IMR-90 (cell line): ENCODE results near the gene RAB27B. TPM values are rescaled to one million over a fixed set of nuclear protein-coding genes. Genes with fewer than 3 reads are reported as not detected.
A peak's percentile ranks its signal among the peaks of the same experiment; 100 is the strongest.

Experiments used
- ATAC-seq: fragments of 200-7000 bp; cut with Tn5 transposase; 2 replicates; pipeline ENCODE4 v1.9.1; 2020; ENCODE audit warnings: low read depth, mild to moderate bottlenecking, moderate library complexity
- BruUV-seq: library from RNA; stranded (reverse); fragments of 400-500 nt; replicated peaks from 2 replicates; lab custom pipeline; 2021; lab: Mats Ljungman, UMichigan
- CTCF ChIA-PET: fragments of 300-600 bp; formaldehyde crosslinking; extraction: SDS; loops from one replicate; lab custom pipeline; 2021; ENCODE audit warnings: antibody characterized with exemption; lab: Yijun Ruan, JAX
- POLR2A ChIA-PET: fragments of 300-600 bp; sonication (Branson Sonifier 250); formaldehyde crosslinking; loops from one replicate; lab custom pipeline; 2022; ENCODE audit warnings: antibody characterized with exemption; ENCODE audit not compliant: unreplicated experiment; lab: Charles Lee
- DNase-seq: peaks from one replicate; pipeline ENCODE4 v3.0.0; 2013
- H2AFZ ChIP-seq: replicated peaks from 2 replicates; pipeline ENCODE3; 2013; ENCODE audit warnings: low read length, mild to moderate bottlenecking; ENCODE audit not compliant: poor library complexity
- H2AK5ac ChIP-seq: 2 replicates; pipeline ENCODE4 v1.6.1; 2013; ENCODE audit warnings: low read depth, low read length, inconsistent platforms
- H2AK9ac ChIP-seq: replicated peaks from 2 replicates; pipeline ENCODE3; 2013; ENCODE audit warnings: mild to moderate bottlenecking, low read depth, low read length, moderate library complexity; ENCODE audit not compliant: poor library complexity
- H2BK120ac ChIP-seq: 2 replicates; pipeline ENCODE4 v1.6.1; 2013; ENCODE audit warnings: low read depth, low read length, inconsistent platforms
- H2BK15ac ChIP-seq: 3 replicates; pipeline ENCODE4 v1.6.1; 2013; ENCODE audit warnings: low read depth, low read length, inconsistent platforms
- H2BK20ac ChIP-seq: 2 replicates; pipeline ENCODE4 v1.6.1; 2013; ENCODE audit warnings: low read depth, mild to moderate bottlenecking, inconsistent platforms, low read length, moderate library complexity
- H2BK5ac ChIP-seq: 2 replicates; pipeline ENCODE4 v1.6.1; 2013; ENCODE audit warnings: mild to moderate bottlenecking, low read depth, low read length, inconsistent platforms; ENCODE audit not compliant: poor library complexity, severe bottlenecking
- H3K14ac ChIP-seq: replicated peaks from 2 replicates; pipeline ENCODE4 v1.6.1; 2013; ENCODE audit warnings: low read depth, low read length, inconsistent platforms
- H3K18ac ChIP-seq: 2 replicates; pipeline ENCODE4 v1.6.1; 2013; ENCODE audit warnings: low read depth, low read length, control low read depth
- H3K23ac ChIP-seq: 2 replicates; pipeline ENCODE4 v1.6.1; 2013; ENCODE audit warnings: low read depth, low read length, inconsistent platforms
- H3K27ac ChIP-seq: 2 replicates; pipeline ENCODE4 v1.5.1; 2013; ENCODE audit warnings: mild to moderate bottlenecking, control low read depth, low read length; ENCODE audit not compliant: insufficient read depth
- H3K27me3 ChIP-seq: 2 replicates; pipeline ENCODE4 v1.6.1; 2013; ENCODE audit warnings: low read length; ENCODE audit not compliant: control insufficient read depth, insufficient read depth
- H3K36me3 ChIP-seq: 2 replicates; pipeline ENCODE4 v1.6.1; 2013; ENCODE audit warnings: low read length, mixed read lengths; ENCODE audit not compliant: control insufficient read depth, insufficient read depth
- H3K4ac ChIP-seq: 2 replicates; pipeline ENCODE4 v1.6.1; 2013; ENCODE audit warnings: low read depth, low read length, inconsistent platforms
- H3K4me1 ChIP-seq: 2 replicates; pipeline ENCODE4 v1.6.1; 2013; ENCODE audit warnings: low read length, mixed read lengths; ENCODE audit not compliant: control insufficient read depth, insufficient read depth
- H3K4me2 ChIP-seq: 2 replicates; pipeline ENCODE4 v1.6.1; 2013; ENCODE audit warnings: low read depth, mild to moderate bottlenecking, control low read depth, low read length, moderate library complexity
- H3K4me3 ChIP-seq: 2 replicates; pipeline ENCODE4 v1.5.1; 2013; ENCODE audit warnings: low read depth, mild to moderate bottlenecking, control low read depth, low read length, moderate library complexity; ENCODE audit not compliant: insufficient read depth
- H3K56ac ChIP-seq: 2 replicates; pipeline ENCODE4 v1.6.1; 2013; ENCODE audit warnings: low read length, inconsistent platforms; ENCODE audit not compliant: insufficient read depth; ENCODE audit errors: extremely low read depth
- H3K79me1 ChIP-seq, 2 experiments: 2 replicates each; pipeline ENCODE4 v1.6.1; 2013; ENCODE audit warnings: low read length in 2 of 2, inconsistent platforms in 1 of 2, low read depth in 1 of 2
- H3K9ac ChIP-seq: 2 replicates; pipeline ENCODE4 v1.6.1; 2013; ENCODE audit warnings: low read depth, low read length, control low read depth
- H3K9me1 ChIP-seq: 2 replicates; pipeline ENCODE4 v1.6.1; 2013; ENCODE audit warnings: low read length, inconsistent platforms; ENCODE audit not compliant: insufficient read depth
- H3K9me3 ChIP-seq: 2 replicates; pipeline ENCODE4 v1.6.1; 2013; ENCODE audit warnings: low read length; ENCODE audit not compliant: control insufficient read depth, insufficient read depth
- H4K20me1 ChIP-seq: 2 replicates; pipeline ENCODE4 v1.6.1; 2013; ENCODE audit warnings: low read length, inconsistent platforms; ENCODE audit not compliant: insufficient read depth
- H4K5ac ChIP-seq: 2 replicates; pipeline ENCODE4 v1.6.1; 2013; ENCODE audit warnings: mild to moderate bottlenecking, low read depth, low read length, control low read depth
- H4K8ac ChIP-seq, 2 experiments: 2 replicates each; pipeline ENCODE4 v1.6.1; 2013; ENCODE audit warnings: low read depth in 2 of 2, low read length in 2 of 2, control low read depth in 1 of 2, inconsistent platforms in 1 of 2
- H4K91ac ChIP-seq: 2 replicates; pipeline ENCODE4 v1.6.1; 2013; ENCODE audit warnings: low read depth, low read length, inconsistent platforms; ENCODE audit not compliant: insufficient read depth
- BHLHE40 ChIP-seq: fragments of 150-350 bp; IDR thresholded peaks from 2 replicates; pipeline ENCODE4 v1.6.1; 2016; ENCODE audit warnings: mild to moderate bottlenecking, low read depth, low read length
- CEBPB ChIP-seq: IDR thresholded peaks from 2 replicates; pipeline ENCODE4 v1.6.1; 2012; ENCODE audit warnings: low read depth, low read length, improper control_type of control experiment
- CHD1 ChIP-seq: IDR thresholded peaks from 2 replicates; pipeline ENCODE4 v1.6.1; 2012; ENCODE audit warnings: low read depth, low read length, improper control_type of control experiment
- FOS ChIP-seq: fragments of 150-350 bp; IDR thresholded peaks from 2 replicates; pipeline ENCODE4 v1.6.1; 2016; ENCODE audit warnings: low read depth, low read length
- MAFK ChIP-seq: IDR thresholded peaks from 2 replicates; pipeline ENCODE4 v1.6.1; 2012; ENCODE audit warnings: low read depth, low read length, improper control_type of control experiment
- MAZ ChIP-seq: IDR thresholded peaks from 2 replicates; pipeline ENCODE4 v1.6.1; 2012; ENCODE audit warnings: low read depth, mild to moderate bottlenecking, low read length, improper control_type of control experiment, moderate library complexity, borderline replicate concordance
- MXI1 ChIP-seq: IDR thresholded peaks from 2 replicates; pipeline ENCODE4 v1.6.1; 2012; ENCODE audit warnings: low read depth, mild to moderate bottlenecking, low read length, moderate library complexity, borderline replicate concordance
- NFE2L2 ChIP-seq: fragments of 150-350 bp; IDR thresholded peaks from 2 replicates; pipeline ENCODE4 v1.6.1; 2016; ENCODE audit warnings: low read depth, mild to moderate bottlenecking, low read length
- POLR2A ChIP-seq: IDR thresholded peaks from 2 replicates; pipeline ENCODE4 v1.6.1; 2012; ENCODE audit warnings: mild to moderate bottlenecking, low read depth, low read length
- RAD21 ChIP-seq: IDR thresholded peaks from 2 replicates; pipeline ENCODE4 v1.6.1; 2012; ENCODE audit warnings: low read length, improper control_type of control experiment
- RCOR1 ChIP-seq: IDR thresholded peaks from 2 replicates; pipeline ENCODE4 v1.6.1; 2012; ENCODE audit warnings: mild to moderate bottlenecking, low read length, improper control_type of control experiment; ENCODE audit not compliant: insufficient replicate concordance
- RFX5 ChIP-seq: IDR thresholded peaks from 2 replicates; pipeline ENCODE4 v1.8.0; 2012; ENCODE audit warnings: low read depth, mild to moderate bottlenecking, low read length, moderate library complexity
- SMC3 ChIP-seq: fragments of 150-350 bp; IDR thresholded peaks from 2 replicates; pipeline ENCODE4 v1.6.1; 2016; ENCODE audit warnings: low read depth, mild to moderate bottlenecking, antibody characterized with exemption, low read length, moderate library complexity
- WGBS, 2 experiments: methylation state at CpG; one replicate each; pipeline versions ENCODE4 v1.1.5 to v1.1.7; 2013; ENCODE audit warnings: missing lambda C conversion rate in 2 of 2; ENCODE audit not compliant: insufficient read length in 1 of 2; ENCODE audit errors: extremely low coverage in 2 of 2; 5-methylcytosine and 5-hydroxymethylcytosine counted together
- dilution Hi-C: fragments of 300-500 bp; cut with HindIII; formaldehyde crosslinking; loops from one replicate; pipeline ENCODE4 v1.14.3; 2018; ENCODE audit warnings: low sequenced_read_pairs; ENCODE audit not compliant: unreplicated experiment
- in situ Hi-C: fragments of 300-500 bp; cut with MboI; formaldehyde crosslinking; loops from 3 replicates; pipeline ENCODE4 v1.14.3; 2019; ENCODE audit warnings: low sequenced_read_pairs, inconsistent platforms, mixed read lengths
- intact Hi-C: fragments of 100-400 bp; cut with micrococcal nuclease; formaldehyde crosslinking; loops from 2 replicates; pipeline ENCODE4 v1.10.0; 2022
- polyA plus RNA-seq, 3 experiments: library from polyadenylated mRNA; depleted of rRNA; stranded (reverse); fragments of >200 nt; gene quantifications; 2 replicates each; pipeline ENCODE4 v1.2.3, GENCODE V29; 2012; ENCODE audit warnings: low replicate concordance in 1 of 3
- total RNA-seq: library from RNA; depleted of rRNA; stranded (reverse); fragments of >200 nt; gene quantifications from 2 replicates; pipeline ENCODE4 v1.2.3, GENCODE V29; 2012
- TF ChIP-seq, protein P1 (sequence below): conservative IDR thresholded peaks from 2 replicates; pipeline ENCODE4 v1.5.1; 2012; ENCODE audit warnings: mild to moderate bottlenecking, low read depth, low read length, improper control_type of control experiment
- TF ChIP-seq, protein P2 (sequence below): fragments of 150-350 bp; IDR thresholded peaks from 2 replicates; pipeline ENCODE4 v1.6.1; 2016; ENCODE audit warnings: low read depth, mild to moderate bottlenecking, low read length, moderate library complexity, borderline replicate concordance
- TF ChIP-seq, protein P3 (sequence below): fragments of 150-350 bp; IDR thresholded peaks from 2 replicates; pipeline ENCODE4 v1.6.1; 2017; ENCODE audit warnings: mild to moderate bottlenecking, antibody characterized with exemption, low read length, low read depth

RAB27B gene
- total and polyA plus RNA-seq, 2 of the 4 experiments (the other 2 are of a cell fraction), result 0.24 to 1.3 TPM

DNA sequence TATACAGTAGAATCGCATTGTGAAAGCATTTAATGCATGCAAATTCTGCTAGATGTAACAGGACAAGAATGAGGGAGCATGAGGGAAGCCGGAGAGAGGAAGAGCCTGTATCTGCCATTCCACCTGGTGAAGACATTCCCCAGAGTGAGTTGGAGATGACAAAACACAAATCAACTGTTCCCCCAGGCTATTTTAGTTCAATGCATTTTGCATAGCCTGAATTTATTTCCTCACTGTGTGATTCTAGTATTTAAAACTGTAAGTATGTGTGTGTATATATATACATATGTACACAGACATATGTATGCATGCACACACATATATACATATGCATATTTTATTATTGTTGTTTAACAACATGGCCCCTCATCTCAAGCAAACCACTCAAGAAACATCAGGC, 76.3 kb downstream of the RAB27B start:
- Histone ChIP-seq H2BK120ac (no peak overlapping the region), H3K4me1 (peaks cover 4% of the 10 kb centered on the region; the same call in 1 of the 2 replicates), H2BK5ac (no peak overlapping the region), H2AFZ (no peak overlapping the region), H2AK5ac (no peak overlapping the region), H4K20me1 (no peaks in the 10 kb centered on the region), H3K18ac (no peak overlapping the region), H3K27me3 (no peaks in the 10 kb centered on the region), H3K9me1 (no peaks in the 10 kb centered on the region; the same call in 1 of the 2 replicates), H3K4me2 (no peak overlapping the region), H3K79me1 (no peaks in the 10 kb centered on the region), H3K9ac (no peak overlapping the region), H3K23ac (no peak overlapping the region), H3K14ac (no peak overlapping the region), H3K9me3 (no peaks in the 10 kb centered on the region), H2BK15ac (no peak overlapping the region), H4K8ac (no peak overlapping the region), H3K4me3 (no peak overlapping the region), H4K5ac (no peak overlapping the region), H2AK9ac (no peak overlapping the region), H2BK20ac (no peak overlapping the region), H4K91ac (peak overlapping the region; percentile 1; the same call in 1 of the 2 replicates), H3K27ac (no peak overlapping the region), H3K4ac (no peak overlapping the region), H3K36me3 (peaks cover 3% of the 10 kb centered on the region), H3K56ac (no peak overlapping the region)
- WGBS, 2 experiments, result no CpG with 5 or more reads among the region's 2 CpGs
- ATAC-seq (no peak), DNase-seq (no peak)
- intact Hi-C loops (no loop called here), dilution Hi-C loops (no loop called here), in situ Hi-C loops (no loop called here)
- ChIA-PET POLR2A (no interaction called here), CTCF (no interaction called here)
- no TSS peak for BruUV-seq
- TF ChIP-seq SMC3, result no peak
- TF ChIP-seq, protein P1, sequence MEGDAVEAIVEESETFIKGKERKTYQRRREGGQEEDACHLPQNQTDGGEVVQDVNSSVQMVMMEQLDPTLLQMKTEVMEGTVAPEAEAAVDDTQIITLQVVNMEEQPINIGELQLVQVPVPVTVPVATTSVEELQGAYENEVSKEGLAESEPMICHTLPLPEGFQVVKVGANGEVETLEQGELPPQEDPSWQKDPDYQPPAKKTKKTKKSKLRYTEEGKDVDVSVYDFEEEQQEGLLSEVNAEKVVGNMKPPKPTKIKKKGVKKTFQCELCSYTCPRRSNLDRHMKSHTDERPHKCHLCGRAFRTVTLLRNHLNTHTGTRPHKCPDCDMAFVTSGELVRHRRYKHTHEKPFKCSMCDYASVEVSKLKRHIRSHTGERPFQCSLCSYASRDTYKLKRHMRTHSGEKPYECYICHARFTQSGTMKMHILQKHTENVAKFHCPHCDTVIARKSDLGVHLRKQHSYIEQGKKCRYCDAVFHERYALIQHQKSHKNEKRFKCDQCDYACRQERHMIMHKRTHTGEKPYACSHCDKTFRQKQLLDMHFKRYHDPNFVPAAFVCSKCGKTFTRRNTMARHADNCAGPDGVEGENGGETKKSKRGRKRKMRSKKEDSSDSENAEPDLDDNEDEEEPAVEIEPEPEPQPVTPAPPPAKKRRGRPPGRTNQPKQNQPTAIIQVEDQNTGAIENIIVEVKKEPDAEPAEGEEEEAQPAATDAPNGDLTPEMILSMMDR, result no peak
- no peak for TF ChIP-seq CEBPB
- no peak for TF ChIP-seq POLR2A
- TF ChIP-seq, protein P2, sequence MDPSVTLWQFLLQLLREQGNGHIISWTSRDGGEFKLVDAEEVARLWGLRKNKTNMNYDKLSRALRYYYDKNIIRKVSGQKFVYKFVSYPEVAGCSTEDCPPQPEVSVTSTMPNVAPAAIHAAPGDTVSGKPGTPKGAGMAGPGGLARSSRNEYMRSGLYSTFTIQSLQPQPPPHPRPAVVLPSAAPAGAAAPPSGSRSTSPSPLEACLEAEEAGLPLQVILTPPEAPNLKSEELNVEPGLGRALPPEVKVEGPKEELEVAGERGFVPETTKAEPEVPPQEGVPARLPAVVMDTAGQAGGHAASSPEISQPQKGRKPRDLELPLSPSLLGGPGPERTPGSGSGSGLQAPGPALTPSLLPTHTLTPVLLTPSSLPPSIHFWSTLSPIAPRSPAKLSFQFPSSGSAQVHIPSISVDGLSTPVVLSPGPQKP, result no peak
- no peak for TF ChIP-seq RCOR1
- TF ChIP-seq MAFK, result no peak
- TF ChIP-seq CHD1, result no peak
- no peak for TF ChIP-seq FOS
- TF ChIP-seq RAD21, result no peak
- no peak for TF ChIP-seq BHLHE40
- TF ChIP-seq MXI1, result no peak
- no peak for TF ChIP-seq RFX5
- TF ChIP-seq NFE2L2, result no peak
- TF ChIP-seq, protein P3, sequence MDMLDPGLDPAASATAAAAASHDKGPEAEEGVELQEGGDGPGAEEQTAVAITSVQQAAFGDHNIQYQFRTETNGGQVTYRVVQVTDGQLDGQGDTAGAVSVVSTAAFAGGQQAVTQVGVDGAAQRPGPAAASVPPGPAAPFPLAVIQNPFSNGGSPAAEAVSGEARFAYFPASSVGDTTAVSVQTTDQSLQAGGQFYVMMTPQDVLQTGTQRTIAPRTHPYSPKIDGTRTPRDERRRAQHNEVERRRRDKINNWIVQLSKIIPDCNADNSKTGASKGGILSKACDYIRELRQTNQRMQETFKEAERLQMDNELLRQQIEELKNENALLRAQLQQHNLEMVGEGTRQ, result no peak
- no peak for TF ChIP-seq MAZ
